GM18870 (cell line): ENCODE measurements around the gene OPCML.

Experiments
- ATAC-seq: cut with Tn5 transposase; IDR thresholded peaks from one replicate; pipeline ENCODE4 v1.9.1; 2021; ENCODE audit warnings: moderate library complexity; ENCODE audit not compliant: unreplicated experiment

The OPCML gene

DNA sequence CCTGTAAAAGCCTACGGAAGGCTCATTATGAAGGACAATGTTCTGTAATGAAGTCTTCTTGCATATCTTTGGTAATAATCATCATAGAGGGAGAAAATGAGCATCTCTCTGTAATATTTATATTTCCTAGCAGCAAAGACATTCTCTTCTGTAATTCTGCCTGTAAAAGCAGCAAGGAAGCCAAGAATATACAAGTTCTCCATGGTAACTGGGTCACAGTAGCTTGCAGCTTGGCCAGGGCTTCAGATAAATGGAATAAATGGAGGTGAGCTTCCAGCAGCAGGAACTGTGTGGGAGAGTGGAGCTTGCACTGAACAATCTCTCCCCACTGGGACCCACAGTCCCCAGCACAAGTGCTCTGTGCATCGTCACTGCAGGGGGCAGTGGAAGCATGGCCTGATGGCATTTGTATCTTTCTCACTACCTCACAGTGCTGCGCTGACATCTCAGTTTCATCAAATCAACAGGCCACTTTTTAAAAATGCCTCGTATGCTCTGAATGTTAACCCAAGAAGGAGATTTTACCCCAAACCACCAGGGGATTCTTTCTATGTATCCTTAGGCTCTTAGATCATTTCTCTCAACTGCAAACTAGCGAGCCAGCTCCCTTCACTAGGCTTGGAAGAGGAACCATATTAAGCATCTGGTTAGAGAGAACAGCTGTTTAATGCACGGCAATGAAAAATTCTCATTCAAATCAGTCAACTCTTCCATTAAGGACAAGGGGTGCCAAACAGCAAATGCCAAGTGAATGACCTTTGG lies 1059.7 kb downstream of the OPCML start:
- ATAC-seq: no peak

DNA sequence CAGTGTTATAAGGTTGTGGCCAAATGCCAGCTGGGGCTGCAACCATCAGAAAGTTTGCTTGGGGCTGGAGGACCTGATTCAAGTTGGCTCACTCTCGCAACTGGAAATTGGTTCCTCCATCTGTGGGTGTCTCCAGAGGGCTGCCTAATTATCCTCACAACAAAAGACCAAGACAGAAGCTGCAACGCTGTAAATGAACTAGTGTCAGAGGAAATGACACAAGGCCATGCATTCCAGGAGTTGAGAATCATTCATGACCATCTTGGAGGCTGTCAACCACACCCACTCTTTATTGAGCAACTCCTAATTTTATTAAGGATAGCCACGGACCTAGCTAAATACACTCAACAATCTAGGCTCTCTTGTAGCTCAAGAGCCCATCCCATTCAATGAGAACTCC lies 1060.8 kb downstream of the OPCML start:
- ATAC-seq: no peak

DNA sequence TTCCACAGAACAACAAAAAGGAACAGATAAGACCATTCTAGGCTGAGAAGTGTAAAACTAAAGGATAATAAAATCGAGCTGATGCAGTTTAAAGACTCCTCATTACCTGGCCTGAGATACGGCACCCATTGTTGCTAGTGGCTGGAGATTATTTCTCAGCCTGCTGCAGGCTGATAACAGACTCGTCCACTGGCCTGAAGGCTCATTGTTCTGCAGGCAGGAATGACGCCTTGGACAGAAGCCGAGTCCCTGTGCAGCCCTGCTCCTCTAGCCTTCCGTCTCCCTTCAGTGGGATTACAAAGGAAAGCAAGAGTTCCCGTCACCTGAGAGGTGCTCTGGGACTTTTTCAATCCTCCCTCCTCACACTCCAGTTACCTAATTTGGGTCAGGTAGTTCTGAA lies 1065.3 kb downstream of the OPCML start:
- no peak for ATAC-seq

DNA sequence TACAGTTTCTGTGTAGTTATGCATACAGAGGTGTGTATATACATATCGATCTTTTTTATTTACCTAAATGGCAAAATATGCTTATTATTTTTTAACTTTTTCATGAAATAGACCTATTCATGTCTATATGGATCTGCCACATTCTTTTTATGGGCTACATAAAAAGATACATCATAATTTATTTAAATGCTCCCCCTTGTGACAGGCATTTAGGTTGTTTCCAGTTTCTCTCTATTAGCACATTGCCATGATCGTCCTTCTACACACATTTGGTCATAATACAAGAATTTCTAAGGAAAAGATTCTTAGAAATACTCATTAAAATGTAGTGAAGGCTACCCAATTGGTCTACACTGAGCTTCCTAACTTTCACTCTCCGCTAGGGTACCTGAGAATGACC lies 1067.4 kb downstream of the OPCML start:
- ATAC-seq: no peak

DNA sequence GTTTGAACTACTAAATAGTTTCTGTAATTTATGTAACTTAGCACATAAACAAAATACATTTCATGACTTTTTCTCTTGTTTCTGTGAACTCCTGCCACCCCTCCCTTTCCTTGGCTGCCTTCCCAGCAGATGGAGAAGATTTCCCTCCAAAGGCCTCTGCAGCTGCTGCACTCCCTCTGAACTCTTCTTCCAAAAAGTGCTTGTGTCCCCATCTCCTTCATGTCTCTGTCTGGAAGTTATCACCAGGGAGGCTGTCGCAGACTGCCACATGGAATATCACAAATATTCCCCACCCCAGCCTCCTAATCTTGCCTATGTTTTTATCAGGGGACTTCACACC lies 1068.3 kb downstream of the OPCML start:
- ATAC-seq: no peak

DNA sequence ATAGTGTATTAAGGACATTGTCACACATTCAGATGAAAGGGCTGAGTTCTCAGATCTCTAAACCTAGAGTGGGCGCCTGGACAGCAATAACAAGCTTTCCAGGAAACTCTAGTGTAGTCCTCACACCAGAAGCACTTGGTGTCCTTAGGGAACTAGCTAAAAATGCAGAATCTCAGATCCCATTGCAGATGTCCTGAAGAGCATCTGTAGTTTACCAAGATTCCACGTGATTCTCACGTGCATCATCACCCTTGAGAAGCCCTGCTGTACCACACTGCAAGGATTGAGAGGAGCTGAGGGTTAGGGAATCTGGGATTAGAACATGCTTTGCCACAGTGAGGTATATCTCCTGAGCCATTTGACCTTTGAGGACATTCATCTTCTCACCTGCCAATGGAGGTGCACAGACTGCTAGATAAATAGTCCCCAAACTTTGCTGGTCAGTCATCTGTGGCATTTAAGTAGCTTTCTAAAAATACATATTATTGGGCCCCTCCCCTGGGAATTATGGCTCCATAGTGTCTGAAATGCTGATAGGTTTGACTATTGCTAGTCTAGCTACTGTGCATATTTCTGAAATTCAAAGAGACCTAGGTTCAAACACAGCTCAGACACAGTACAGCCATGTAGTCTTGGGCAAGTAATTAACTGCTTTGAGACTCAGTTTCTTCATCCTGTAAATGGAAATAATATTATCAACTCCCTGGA lies 1068.9 kb downstream of the OPCML start:
- no peak for ATAC-seq

DNA sequence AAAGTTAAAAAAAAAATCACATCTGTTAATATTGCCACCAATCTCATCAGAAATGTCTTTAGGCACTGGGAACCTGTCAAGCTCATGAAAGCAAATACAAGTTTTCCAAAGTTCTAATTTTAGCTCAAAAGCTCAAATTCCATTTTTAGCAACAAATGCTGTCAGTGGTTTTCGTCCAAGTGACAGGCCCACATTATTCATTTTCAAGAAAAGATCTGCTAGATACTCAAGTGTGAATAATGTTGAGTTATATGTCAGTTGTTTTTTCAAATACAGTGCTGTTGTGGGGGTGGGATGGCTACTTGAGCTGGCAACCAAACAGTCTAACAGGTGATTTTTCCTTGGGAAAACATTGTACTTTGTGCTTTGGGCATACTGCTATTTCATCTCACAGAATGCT lies 1072.6 kb downstream of the OPCML start:
- ATAC-seq: no peak

DNA sequence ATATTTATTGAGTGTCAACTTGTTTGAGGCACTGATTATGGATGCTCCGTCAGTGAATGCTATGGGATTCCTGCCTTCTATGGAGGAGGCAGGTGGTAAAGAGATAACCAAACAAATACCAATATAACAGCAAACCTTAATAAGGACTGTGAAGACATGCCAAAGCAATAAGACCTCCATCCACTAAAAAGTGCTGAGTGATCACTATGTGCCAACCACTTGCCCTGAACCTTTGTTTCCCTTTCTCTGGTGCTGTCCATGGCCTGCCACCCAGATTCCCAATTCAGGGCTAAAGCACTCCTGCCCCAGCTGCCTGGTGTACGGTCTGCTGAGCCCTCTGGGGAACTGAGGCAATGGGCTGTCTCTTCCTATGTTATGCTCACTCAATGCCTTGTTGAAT lies 1074.9 kb downstream of the OPCML start:
- no peak for ATAC-seq

DNA sequence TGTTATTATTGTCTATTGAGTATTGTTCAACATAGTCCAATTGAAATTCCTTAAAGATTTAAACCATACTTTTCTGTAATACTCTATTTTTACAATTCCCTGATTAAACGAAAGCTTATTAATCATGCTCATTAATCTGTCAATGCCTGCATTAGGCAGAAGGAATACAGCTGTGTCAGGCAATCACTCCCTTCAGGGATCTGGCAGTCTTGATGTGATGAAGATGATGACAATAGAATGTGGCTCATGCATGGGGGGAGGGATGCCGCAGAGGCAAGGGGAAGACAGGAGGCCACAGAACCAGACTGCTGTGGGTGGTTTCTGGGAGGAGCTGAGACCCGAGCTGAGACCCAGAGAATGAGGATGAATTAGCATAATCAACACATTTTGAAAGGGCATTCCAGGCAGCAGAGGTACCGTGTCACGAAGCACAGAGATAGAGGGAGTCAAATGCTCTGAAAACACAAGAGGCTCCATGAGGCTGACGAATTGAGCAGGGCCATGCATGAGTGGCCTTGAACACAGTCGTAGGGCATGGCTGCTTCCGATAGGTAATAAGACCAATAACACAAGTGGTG lies 1075.5 kb downstream of the OPCML start:
- ATAC-seq: no peak

DNA sequence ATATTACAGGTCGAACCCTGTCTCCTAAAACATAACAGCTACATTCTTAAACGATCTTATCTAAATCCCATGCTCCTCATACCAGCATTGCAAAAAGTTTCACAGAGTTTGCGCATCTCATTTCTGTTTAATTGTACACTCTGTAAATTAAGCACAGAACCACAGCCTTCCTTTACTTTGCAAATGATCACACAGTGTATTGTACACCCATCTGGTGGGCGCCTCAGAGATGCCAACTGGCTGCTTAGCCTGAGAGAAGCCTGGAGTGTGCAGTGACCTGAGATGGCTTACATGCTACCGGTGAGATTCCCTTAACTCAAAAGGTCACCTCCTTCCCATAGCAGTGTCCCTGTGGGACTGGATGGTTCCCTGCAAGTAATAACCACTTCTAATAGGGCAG lies 1077.3 kb downstream of the OPCML start:
- no peak for ATAC-seq

DNA sequence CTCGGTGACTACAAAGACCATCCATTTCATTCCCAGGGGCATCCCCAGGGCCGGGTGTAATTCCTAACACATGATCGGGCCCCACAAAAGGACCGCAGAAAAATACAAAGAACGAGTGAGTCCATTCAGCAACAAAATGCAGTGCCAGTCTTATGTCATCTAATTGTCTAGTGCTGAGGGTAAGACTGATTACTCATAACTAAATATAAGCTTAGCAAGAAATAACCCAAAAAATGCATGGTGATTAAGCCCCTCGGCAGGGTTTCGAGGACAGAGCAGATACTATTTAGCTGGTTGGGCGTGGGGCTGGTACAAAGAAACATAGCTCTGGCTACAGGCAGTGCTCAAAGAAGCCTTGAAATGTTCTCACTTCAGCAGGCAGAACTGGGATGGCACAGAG lies 1078.9 kb downstream of the OPCML start:
- no peak for ATAC-seq

DNA sequence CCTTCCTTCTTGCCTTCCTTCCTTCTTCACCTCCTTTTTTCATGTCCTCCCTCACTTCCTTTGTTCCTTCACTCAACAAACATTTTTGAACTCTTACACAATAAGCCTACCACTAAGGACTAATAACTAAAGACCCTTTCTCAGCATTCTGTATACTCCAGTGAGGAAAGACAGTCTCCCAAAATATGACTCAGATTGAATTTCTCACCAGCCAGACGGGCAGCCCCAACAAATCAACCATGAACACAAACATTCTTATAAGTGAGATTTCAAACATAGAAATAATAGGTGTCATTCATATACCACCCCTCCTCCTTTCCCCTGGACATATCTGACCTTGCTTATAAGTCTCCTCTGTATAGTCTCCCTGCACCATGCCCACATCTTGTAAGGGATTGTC lies 1079.7 kb downstream of the OPCML start:
- no peak for ATAC-seq

DNA sequence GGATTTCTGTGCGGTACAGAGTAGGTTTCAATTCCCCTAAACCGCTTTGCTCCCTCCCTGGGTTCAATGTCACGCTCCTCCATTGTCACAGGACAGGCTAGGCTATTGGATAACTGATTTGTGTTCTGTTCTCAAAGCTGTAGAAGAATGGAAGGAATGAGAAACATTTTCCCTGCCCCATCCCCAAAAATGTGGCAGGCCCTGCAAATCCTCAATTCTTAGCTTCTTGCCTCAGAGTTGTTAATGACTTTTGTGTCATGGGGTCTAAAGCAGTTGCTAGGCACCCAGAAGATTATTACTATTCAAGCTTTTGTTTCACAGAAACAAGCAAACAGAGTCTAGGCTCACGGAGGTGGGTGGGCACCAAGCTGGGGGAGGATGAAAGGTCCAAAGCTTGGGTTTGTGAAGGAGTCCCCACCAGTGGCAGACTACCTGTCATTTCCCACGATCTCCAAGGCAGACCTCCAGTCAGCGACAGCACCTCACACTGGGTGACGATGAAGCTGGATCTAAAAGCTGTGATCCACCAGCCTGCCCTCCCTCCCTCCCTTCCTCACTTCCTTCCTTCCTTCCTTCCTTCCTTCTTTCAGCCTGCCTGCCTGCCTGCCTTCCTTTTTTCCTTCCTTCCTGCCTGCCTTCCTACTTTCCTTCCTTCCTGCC lies 1080.2 kb downstream of the OPCML start:
- ATAC-seq: no peak

DNA sequence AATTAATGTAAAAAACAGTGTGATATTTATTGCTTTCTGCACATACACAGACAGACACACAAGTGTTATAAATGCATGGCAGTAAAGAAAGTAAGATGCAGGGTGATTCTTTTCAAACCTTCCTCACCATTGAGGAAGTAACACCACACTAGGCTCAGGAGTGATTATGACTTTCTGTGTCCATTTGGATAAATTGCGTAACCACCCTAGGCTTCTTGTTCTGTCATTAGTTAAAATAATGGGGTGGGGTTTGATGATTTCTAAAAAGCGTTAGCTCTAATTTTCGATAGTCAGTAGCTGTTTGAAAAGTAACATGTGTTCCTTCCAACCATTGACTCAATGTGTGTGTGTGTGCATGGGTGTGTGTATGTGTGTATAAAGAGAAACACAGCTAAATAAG lies 1081.7 kb downstream of the OPCML start:
- ATAC-seq: no peak

DNA sequence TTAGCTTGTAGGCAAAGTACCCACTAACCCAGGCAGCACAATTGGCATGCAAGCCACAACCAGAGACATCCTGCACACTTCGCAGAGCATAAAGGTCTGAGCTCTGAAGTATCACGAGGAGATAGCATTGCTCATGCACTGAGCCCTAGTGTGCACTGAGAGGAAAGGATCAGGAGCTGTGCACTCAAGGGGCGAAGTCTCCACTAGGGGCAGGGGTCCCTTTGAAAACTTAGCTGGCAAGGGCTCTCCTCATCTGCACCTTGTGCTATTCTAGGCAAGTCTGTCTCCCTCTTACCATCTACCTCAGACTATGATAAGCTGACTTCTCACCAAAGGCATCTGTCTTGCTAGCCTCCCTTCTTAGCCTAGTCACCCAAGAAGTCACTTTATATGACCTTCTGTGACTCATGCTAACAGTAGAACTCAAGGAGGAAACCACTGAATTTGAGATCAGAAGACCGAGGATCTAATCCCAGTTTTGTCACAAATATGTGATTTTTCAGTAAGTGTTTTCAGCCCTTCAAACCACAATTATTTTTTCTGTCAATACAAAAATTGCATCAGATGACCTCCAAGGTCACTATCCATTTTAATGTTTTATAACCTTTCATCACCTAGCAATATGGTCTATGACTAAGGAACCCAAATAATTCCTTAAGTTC lies 1083.8 kb downstream of the OPCML start:
- no peak for ATAC-seq

DNA sequence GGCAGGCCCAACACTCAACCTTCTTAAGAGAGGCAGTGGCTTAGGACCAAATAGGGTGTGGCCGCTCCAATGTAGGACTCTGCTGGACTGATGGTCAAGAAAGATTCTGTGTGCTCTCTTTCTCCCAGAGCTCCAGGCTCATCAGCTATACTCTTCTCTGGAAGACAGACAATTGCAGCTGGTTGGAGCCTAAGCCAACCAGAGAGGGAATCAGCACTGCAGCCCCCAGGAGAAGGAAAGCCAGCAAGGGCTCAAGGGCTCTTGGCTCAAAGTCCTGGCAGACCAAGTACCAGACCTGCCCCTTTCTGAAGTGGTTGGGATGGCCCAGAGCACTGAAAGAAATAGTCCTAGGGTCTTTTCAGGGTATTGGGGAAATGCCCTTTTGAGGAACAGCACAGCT lies 1084.5 kb downstream of the OPCML start:
- no peak for ATAC-seq

DNA sequence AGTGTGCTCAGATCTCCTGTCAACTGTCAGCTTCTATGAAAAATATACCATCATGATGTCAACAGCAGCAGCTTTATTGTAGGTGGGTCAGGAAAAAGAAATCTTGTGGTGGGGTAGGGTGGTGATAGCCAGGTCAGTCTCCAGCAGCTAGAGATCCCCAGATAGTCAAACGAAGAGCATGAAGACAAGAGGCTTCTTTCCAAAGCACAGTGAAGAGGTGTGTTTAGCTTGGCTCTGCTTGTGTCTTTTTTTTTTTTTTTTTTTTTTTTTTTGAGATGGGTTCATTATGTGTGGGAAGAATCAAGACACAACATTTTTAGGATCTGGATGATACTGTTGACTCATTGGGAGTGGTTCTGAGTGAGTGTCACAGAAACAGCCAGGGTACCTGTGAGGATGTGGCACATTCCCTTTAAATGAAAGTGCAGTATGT lies 1086.4 kb downstream of the OPCML start:
- ATAC-seq: no peak

DNA sequence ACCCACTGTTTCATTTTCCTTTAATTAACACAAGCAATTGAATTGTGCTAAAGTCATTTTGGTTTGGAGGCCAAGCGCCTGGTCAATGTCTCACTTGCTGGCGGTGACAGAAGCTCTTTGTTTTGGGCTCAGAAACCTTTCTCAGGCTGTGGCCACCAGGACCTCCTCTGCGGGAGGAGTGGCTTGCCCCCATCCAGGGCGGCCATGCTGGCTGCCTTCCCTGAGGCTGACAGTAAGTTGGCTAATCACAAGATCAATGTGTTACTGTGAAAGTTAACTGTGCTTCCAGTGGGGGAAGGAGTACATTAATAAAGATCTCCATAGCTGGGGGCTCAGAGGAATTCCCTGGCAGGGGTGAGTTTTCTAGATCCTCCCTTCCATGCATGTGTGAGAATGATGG lies 1087.4 kb downstream of the OPCML start:
- no peak for ATAC-seq

DNA sequence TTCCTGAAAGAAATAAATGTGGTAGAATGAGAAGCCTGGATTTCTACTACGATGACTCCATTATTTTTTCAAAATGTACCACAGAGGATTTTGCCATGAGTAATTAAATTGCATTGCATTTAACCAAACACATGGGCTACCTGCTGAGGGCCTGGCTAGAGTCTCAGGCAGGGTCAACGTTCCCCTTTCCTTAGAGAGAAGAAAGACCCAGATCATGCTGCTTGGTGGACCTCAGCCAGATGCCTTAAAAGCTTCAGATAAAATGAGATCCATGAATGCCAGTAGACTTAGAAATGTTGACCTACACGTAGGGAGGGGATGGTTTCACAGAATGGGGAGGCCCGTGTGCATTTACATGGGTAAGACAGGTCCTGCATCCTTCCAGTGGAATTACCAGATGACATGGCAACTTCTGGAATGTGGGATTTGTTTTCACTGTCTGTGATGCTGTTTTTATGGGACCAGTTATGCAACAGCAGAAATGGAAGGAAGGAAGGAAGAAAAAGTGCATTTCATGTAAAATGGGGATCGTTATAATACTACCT lies 1092.5 kb downstream of the OPCML start:
- ATAC-seq: no peak

DNA sequence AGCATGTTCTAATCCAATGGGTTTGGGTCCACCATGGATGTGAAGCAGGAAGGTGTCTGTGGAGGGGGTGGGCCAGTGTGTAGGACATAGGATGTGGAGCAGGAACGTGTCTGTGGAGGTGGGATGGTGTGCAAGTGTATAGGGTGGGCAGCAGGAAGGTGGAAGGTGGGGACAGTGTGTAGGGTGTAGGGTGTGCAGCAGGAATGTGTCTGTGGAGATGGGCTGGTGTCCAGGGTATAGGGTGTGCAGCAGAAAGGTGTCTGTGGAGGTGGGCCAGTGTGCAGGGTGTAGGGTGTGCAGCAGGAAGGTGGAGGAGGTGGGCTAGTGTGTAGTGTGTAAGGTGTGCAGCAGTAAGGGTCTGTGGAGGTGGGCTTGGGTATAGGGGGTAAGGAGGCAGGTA lies 1093.9 kb downstream of the OPCML start:
- ATAC-seq: no peak

DNA sequence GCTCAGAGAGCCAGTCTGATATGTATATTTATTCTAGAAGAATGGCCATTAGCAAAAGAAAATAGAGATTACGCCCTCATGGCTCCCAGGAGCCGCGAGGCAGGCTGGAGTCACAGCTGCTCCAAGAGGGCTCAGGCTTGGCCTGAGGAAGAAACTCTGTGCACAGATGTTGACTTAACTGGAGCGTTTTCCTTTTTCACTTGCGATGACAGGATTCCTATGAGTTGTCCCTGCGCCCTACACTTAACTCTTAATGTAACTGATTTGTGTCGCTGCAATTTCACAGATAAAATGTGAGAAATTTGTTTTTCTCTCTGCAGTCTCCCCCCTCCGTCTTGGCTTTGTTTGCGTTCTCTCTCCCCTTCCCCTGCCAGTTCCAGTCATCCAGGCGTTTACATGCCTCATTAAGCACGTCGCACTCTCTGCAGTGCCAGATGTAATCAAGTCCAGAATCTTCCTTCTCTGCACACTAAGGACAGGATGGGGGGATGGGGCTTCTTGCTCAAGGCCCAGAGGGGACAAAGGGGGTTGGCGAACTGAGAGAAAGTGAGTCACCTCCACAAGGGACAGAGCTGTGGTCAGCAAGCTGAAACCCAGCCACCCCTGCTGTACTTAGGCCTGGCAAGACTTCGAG lies 1101.8 kb downstream of the OPCML start:
- no peak for ATAC-seq
